B cell (primary cell): ENCODE measurements around the gene TESK2. TPM values are rescaled to one million over a fixed set of nuclear protein-coding genes. Genes with fewer than 3 reads are reported as not detected.
"Not testable (repeated sequence)": the region's sequence is repeated elsewhere in the genome, so short reads cannot be mapped to it uniquely, and the experiment has no call there.

Source experiments
- ATAC-seq: fragments of 200-7000 bp; cut with Tn5 transposase; one replicate; pipeline ENCODE4 v1.10.0; 2021; ENCODE audit warnings: low read depth, mild to moderate bottlenecking, moderate number of reproducible peaks, moderate library complexity
- CTCF ChIA-PET: fragments of 350-600 bp; sonication (Branson Sonifier 250); formaldehyde crosslinking; loops from one replicate; lab custom pipeline; 2021; ENCODE audit warnings: antibody characterized with exemption, inconsistent platforms; lab: Charles Lee
- POLR2A ChIA-PET: fragments of 350-600 bp; sonication (Branson Sonifier 250); formaldehyde crosslinking; loops from one replicate; lab custom pipeline; 2021; ENCODE audit warnings: antibody characterized with exemption; lab: Charles Lee
- DNase-seq: peaks from one replicate; pipeline ENCODE4 v3.0.0; 2013
- H2AFZ ChIP-seq: 2 replicates; pipeline ENCODE4 v1.6.1; 2012; ENCODE audit warnings: mild to moderate bottlenecking, low read depth, low read length; ENCODE audit not compliant: insufficient read depth, poor library complexity, severe bottlenecking
- H3K27ac ChIP-seq, 2 donors: 1 replicate in 1 of 2; 2 replicates in 1 of 2; pipeline ENCODE4 v1.5.1; 2012 to 2013; ENCODE audit warnings: low read length in 2 of 2, mild to moderate bottlenecking in 2 of 2, moderate library complexity in 1 of 2
- H3K27me3 ChIP-seq, 4 experiments: fragments of 200-600 bp in 1 of 4; sonication (generic) in 1 of 4; replicated peaks in 1 of 4; 1 replicate in 2 of 4; 2 replicates in 2 of 4; pipeline versions ENCODE4 v1.6.1 to v1.7.0; 2013 to 2016; ENCODE audit warnings: low read length in 3 of 4, mild to moderate bottlenecking in 2 of 4, mixed read lengths in 1 of 4, moderate library complexity in 1 of 4; ENCODE audit not compliant: insufficient read depth in 4 of 4, control insufficient read depth in 3 of 4; ENCODE audit errors: control extremely low read depth in 1 of 4
- H3K36me3 ChIP-seq, 2 experiments: replicated peaks in 1 of 2; 1 replicate in 1 of 2; 2 replicates in 1 of 2; pipeline versions ENCODE4 v1.6.1 to v1.7.1; 2013; ENCODE audit warnings: low read length in 1 of 2; ENCODE audit not compliant: insufficient read depth in 2 of 2, control insufficient read depth in 1 of 2; ENCODE audit errors: control extremely low read depth in 1 of 2, extremely low read depth in 1 of 2
- H3K4me1 ChIP-seq, 2 donors: fragments of 200-600 bp in 1 of 2; sonication (generic) in 1 of 2; 1 replicate in 1 of 2; 2 replicates in 1 of 2; pipeline versions ENCODE4 v1.5.1 to v1.6.1; 2013 to 2017; ENCODE audit warnings: low read length in 2 of 2; ENCODE audit not compliant: control insufficient read depth in 2 of 2, insufficient read depth in 2 of 2
- H3K4me2 ChIP-seq: replicated peaks from 2 replicates; pipeline ENCODE3; 2012; ENCODE audit warnings: mild to moderate bottlenecking, low read depth, low read length; ENCODE audit not compliant: poor library complexity, severe bottlenecking
- H3K4me3 ChIP-seq, 5 experiments: fragments of 200-600 bp in 1 of 5; sonication (generic) in 1 of 5; 1 replicate in 3 of 5; 2 replicates in 2 of 5; pipeline versions ENCODE4 v1.5.1 to v1.7.0; 2011 to 2016; ENCODE audit warnings: low read length in 4 of 5, mild to moderate bottlenecking in 4 of 5, low read depth in 2 of 5, control low read depth in 1 of 5, moderate library complexity in 1 of 5; ENCODE audit not compliant: insufficient read depth in 1 of 5; ENCODE audit errors: control extremely low read depth in 1 of 5, extremely low read depth in 1 of 5
- H3K79me2 ChIP-seq: fragments of 200-600 bp; sonication (generic); one replicate; pipeline ENCODE4 v1.6.0; 2016; ENCODE audit warnings: low read length; ENCODE audit not compliant: control insufficient read depth, insufficient read depth
- H3K9ac ChIP-seq: fragments of 200-600 bp; sonication (generic); 2 replicates; pipeline ENCODE4 v1.6.1; 2017; ENCODE audit warnings: mild to moderate bottlenecking, low read length, moderate library complexity
- H3K9me3 ChIP-seq, 3 donors: one replicate each; pipeline versions ENCODE4 v1.6.1 to v1.7.1; 2013; ENCODE audit warnings: low read length in 2 of 3; ENCODE audit not compliant: control insufficient read depth in 2 of 3, insufficient read depth in 1 of 3; ENCODE audit errors: control extremely low read depth in 1 of 3
- H4K20me1 ChIP-seq: 2 replicates; pipeline ENCODE4 v1.6.0; 2012; ENCODE audit warnings: mild to moderate bottlenecking, low read length; ENCODE audit not compliant: insufficient read depth, control insufficient read depth, poor library complexity, severe bottlenecking
- H3K27ac Mint-ChIP-seq: one replicate; pipeline ENCODE4 v1.8.0; 2021; ENCODE audit warnings: mixed read lengths
- H3K27me3 Mint-ChIP-seq: one replicate; pipeline ENCODE4 v1.8.0; 2021; ENCODE audit warnings: mixed read lengths
- H3K4me1 Mint-ChIP-seq: one replicate; pipeline ENCODE4 v1.8.0; 2021; ENCODE audit warnings: mixed read lengths
- H3K4me3 Mint-ChIP-seq: one replicate; pipeline ENCODE4 v1.8.0; 2021; ENCODE audit warnings: mixed read lengths
- H3K9me3 Mint-ChIP-seq: one replicate; pipeline ENCODE4 v1.8.0; 2022; ENCODE audit warnings: mixed read lengths; ENCODE audit not compliant: insufficient read depth
- CTCF ChIP-seq: fragments of 200-600 bp; IDR thresholded peaks from one replicate; pipeline ENCODE4 v1.8.0; 2022; ENCODE audit warnings: antibody characterized with exemption, mild to moderate bottlenecking
- EZH2 ChIP-seq: IDR thresholded peaks from 2 replicates; pipeline ENCODE4 v1.6.1; 2012; ENCODE audit warnings: borderline replicate concordance, low read depth, mild to moderate bottlenecking, moderate library complexity, low read length; ENCODE audit not compliant: insufficient read depth, poor library complexity, severe bottlenecking
- WGBS: methylation state at CpG from one replicate; pipeline ENCODE4 v1.1.5; 2013; ENCODE audit warnings: missing lambda C conversion rate; ENCODE audit not compliant: insufficient coverage; 5-methylcytosine and 5-hydroxymethylcytosine counted together
- intact Hi-C: fragments of 100-400 bp; cut with micrococcal nuclease; formaldehyde crosslinking; loops from one replicate; pipeline ENCODE4 v1.10.0; 2022
- polyA plus RNA-seq: library from polyadenylated mRNA; depleted of rRNA; stranded (reverse); fragments of >200 nt; gene quantifications from 2 replicates; pipeline ENCODE4 v1.2.3, GENCODE V29; 2012
- total RNA-seq, 2 donors: library from RNA; stranded (reverse); fragments of 120-200 nt in 1 of 2; gene quantifications; 1 replicate in 1 of 2; 2 replicates in 1 of 2; pipeline versions ENCODE4 v1.2.3 to v1.2.4, GENCODE V29; 2013 to 2022

The TESK2 gene
- total and polyA plus RNA-seq, 2 donors (not counting 1 experiment from before 2014, with no cell fraction given): 21.7 to 27.0 TPM

GRCh38 chr1:45518910-45519309 is 27.9 kb upstream of the TESK2 start:
- Histone ChIP-seq H3K9ac (no peak overlapping the region), H3K4me1 (peaks cover 16 to 31% of the 10 kb centered on the region in 2 donors), H3K4me2 (peak overlapping the region; percentile 45), H3K27me3 (no peaks in the 10 kb centered on the region), H3K9me3 (peaks cover 0 to 5% (median 0%) of the 10 kb centered on the region in 3 donors), H3K79me2 (peaks cover 24% of the 10 kb centered on the region), H2AFZ (no peak overlapping the region), H4K20me1 (peaks cover 7% of the 10 kb centered on the region), H3K36me3 (peaks cover 5 to 37% of the 10 kb centered on the region in 2 experiments), H3K27ac (peak overlapping the region in 1 of 2 donors; percentile 70), H3K4me3 (no peak overlapping the region)
- Mint-ChIP-seq H3K4me3 (peak overlapping the region; percentile 95), H3K27ac (peak overlapping the region; percentile 81), H3K9me3 (no peaks in the 10 kb centered on the region), H3K27me3 (no peaks in the 10 kb centered on the region), H3K4me1 (peaks cover 34% of the 10 kb centered on the region)
- intact Hi-C loops: no loop called here
- TF ChIP-seq EZH2 (no peak), CTCF (no peak)
- no peak for DNase-seq
- WGBS: no CpG with 5 or more reads among the region's 1 CpG
- ChIA-PET POLR2A (interaction anchor here (0.7 to 1.5 kb wide), 3 partner anchors 19 to 743 kb away, joined by 3 to 4 read pairs (median 3); partner anchors contain the start of genes CCDC163 and MMACHC), CTCF (interaction anchor here (0.9 to 11.2 kb wide), 8 partner anchors 8 to 660 kb away, joined by 3 to 110 read pairs (median 4); partner anchors contain the start of genes CCDC163 and MMACHC)
- ATAC-seq: no peak

DNA sequence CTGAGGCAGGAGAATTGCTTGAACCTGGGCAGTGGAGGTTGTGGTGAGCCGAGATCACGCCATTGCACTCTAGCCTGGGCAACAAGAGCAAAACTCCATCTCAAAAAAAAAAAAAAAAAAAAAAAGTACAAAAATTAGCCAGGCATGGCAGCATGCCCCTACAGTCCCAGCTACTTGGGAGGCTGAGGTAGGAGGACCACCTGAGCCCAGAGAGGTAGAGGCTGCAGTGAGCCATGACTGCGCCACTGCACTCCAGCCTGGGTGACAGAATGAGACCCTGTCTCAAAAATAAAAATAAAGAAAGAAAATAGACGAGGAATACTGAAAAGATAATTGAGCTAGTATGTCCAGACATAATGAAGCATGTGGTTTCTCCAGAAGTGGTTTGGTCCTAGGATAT is 27.4 kb upstream of the TESK2 start:
- CTCF ChIA-PET: interaction anchor here (0.9 to 11.2 kb wide), 10 partner anchors 8 to 661 kb away, joined by 3 to 110 read pairs (median 4); partner anchors contain the start of genes CCDC163 and MMACHC
- peak overlapping the region; percentile 81 for H3K27ac Mint-ChIP-seq
- H3K9ac ChIP-seq, ATAC-seq, H3K4me3 ChIP-seq, H3K9me3 ChIP-seq, DNase-seq, intact Hi-C loops, H3K27me3 ChIP-seq, H2AFZ ChIP-seq, H3K9me3 Mint-ChIP-seq, H4K20me1 ChIP-seq, H3K27me3 Mint-ChIP-seq: not testable (repeated sequence)
- H3K27ac ChIP-seq: peak overlapping the region in 1 of 2 donors; percentile 70
- H3K4me1 Mint-ChIP-seq: peaks cover 34% of the 10 kb centered on the region
- peak overlapping the region; percentile 95 for H3K4me3 Mint-ChIP-seq
- peaks cover 5 to 42% of the 10 kb centered on the region in 2 experiments for H3K36me3 ChIP-seq
- peak overlapping the region; percentile 45 for H3K4me2 ChIP-seq
- peaks cover 24% of the 10 kb centered on the region for H3K79me2 ChIP-seq
- H3K4me1 ChIP-seq: peaks cover 16 to 31% of the 10 kb centered on the region in 2 donors
- WGBS: no CpG with 5 or more reads among the region's 4 CpGs
- POLR2A ChIA-PET: interaction anchor here (0.7 to 1.5 kb wide), 3 partner anchors 19 to 742 kb away, joined by 3 to 4 read pairs (median 3); partner anchors contain the start of genes CCDC163 and MMACHC
